GM12872 (cell line): ENCODE results near the gene CCL17.

Experiments
- TF ChIP-seq, protein P1 (sequence below): IDR thresholded peaks from 3 replicates; pipeline ENCODE4 v1.5.1; 2011; ENCODE audit warnings: low read depth, mild to moderate bottlenecking, low read length, moderate library complexity; ENCODE audit not compliant: insufficient read depth

CCL17 gene

DNA sequence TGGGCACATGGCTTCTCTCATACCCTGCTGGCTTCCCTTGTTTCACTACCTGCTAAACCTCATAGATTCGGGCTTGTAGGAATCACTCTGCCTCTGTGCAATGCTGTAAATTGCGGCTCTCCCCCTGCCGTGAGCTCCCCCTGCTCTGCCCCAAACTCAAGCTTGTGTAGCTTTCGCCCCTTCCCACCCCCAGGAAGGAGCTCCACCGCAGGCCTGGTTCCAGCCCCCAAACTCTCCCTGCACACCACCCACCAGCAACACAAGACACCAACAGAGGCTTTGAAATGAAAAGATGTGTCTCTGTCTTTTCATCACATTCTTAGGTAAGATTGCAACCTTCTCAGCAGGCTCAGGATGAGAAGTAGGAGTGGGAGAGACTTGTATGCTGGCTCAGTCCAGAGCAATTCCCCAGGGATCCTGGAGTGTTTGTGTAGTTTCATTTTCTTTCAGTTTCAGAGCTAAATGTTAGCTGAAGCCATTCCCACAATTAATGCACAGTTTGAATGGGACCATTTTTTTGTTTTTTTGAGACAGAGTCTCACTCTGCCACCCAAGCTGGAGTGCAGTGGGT, 18.1 kb upstream of the CCL17 start:
- TF ChIP-seq, protein P1, sequence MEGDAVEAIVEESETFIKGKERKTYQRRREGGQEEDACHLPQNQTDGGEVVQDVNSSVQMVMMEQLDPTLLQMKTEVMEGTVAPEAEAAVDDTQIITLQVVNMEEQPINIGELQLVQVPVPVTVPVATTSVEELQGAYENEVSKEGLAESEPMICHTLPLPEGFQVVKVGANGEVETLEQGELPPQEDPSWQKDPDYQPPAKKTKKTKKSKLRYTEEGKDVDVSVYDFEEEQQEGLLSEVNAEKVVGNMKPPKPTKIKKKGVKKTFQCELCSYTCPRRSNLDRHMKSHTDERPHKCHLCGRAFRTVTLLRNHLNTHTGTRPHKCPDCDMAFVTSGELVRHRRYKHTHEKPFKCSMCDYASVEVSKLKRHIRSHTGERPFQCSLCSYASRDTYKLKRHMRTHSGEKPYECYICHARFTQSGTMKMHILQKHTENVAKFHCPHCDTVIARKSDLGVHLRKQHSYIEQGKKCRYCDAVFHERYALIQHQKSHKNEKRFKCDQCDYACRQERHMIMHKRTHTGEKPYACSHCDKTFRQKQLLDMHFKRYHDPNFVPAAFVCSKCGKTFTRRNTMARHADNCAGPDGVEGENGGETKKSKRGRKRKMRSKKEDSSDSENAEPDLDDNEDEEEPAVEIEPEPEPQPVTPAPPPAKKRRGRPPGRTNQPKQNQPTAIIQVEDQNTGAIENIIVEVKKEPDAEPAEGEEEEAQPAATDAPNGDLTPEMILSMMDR: no peak

- TF ChIP-seq, protein P1: no peak
Observed at GRCh38 chr16:57387598-57388354, 16.8 kb upstream of the CCL17 start.

DNA sequence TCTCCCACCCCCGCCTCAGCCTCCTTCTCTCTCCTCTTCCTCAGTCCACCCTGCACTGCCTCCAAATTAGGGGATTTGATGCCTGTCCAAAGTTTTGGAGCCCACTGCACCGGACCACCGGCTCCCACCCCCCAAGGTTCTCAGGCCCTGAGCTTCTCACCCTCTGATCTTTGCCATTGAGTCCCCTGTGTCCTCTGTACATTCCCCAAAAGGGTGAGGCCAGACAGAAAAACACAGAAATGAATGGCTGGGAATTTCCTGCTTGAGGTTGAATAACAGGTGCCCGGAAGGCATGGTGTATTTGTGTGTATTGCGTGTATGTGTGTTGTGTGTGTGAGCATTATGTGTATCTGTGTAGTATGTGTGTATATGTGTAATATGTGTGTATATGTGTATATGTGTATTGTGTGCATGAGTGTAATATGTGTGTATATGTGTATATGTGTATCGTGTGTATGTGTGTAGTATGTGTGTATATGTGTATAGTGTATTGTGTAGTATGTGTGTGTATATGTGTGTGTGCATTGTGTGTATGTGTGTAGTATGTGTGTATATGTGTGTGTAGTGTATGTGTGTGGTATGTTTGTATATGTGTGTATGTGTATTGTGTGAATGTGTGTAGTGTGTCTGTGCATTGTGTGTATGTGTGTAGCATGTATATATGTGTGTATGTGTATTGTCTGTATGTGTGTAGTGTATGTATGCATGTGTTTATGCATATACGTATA, 16.0 kb upstream of the CCL17 start:
- TF ChIP-seq, protein P1: no peak

GRCh38 chr16:57389087-57389468, 15.5 kb upstream of the CCL17 start:
- TF ChIP-seq, protein P1: no peak

DNA sequence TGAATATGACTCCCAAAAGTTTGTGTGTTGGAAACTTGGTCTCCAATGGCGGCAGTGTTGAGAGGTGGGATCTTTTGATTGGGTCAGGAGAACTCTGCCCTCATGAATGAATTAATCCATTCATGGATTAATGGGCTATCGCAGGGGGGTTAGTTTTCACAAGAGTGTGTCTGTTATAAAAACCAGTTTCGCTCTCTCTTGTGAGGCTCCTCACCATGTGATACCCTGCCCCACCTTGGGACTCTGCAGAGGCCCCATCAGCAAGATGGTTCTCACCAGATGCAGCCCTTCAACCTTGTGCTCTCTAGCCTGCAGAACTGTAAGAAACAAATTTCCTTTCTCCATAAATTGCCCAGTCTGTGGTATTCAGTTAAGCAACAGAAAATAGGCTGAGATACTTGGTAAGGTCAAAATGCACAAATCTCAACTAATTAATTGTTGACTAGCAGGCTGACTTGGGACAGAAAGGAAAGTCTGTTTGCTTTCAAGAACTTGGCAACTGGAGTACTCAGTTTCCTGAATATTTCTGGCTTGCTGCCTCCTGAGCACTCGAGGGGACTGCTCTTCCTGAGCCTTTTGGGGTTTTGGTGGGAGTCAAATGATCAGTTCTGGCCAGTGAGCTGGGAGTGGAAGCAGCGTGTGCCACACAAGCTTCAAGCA, 13.8 kb upstream of the CCL17 start:
- TF ChIP-seq, protein P1: no peak

DNA sequence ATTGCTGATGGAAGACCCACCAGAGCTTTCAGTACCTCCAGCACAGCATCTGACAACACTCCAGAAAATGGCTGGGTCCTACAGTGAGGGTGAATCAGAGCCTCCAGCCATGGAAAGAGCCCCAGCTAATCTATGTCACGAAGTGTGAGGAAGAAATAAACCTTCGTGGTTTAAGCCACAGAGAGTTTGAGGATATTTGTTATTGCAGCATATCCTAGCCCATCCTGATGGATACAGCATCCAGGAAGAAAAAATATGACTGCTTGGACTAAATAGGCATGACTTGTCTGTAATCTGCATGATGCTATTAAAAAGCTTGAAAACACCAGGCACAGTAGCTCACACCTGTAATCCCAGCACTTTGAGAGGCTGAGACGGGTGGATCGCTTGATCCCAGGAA, 13.3 kb upstream of the CCL17 start:
- TF ChIP-seq, protein P1: no peak

DNA sequence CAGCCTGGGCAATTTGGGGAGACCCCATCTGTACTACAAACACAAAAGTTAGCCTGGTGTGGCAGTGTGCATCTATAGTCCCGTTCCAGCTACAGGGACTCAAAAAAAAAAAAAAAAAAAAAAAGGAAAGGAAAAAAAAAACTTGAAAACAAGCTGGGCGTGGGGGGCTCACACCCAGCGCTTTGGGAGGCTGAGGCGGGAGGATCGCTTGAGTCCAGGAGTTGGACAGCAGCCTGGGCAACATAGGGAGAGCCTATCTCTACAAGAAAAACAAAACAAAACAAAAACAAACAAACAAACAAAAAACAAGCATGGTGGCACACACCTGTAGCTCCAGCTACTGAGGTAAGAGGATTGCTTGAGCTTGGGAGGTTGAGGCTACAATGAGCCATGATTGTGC, 12.9 kb upstream of the CCL17 start:
- TF ChIP-seq, protein P1: no peak
